H1 (cell line): ENCODE measurements around the gene VOPP1. TPM values are rescaled to one million over a fixed set of nuclear protein-coding genes. Genes with fewer than 3 reads are reported as not detected.

Experiments
- HDAC6 ChIP-seq: IDR thresholded peaks from one replicate; pipeline ENCODE4 v1.7.1; 2012; ENCODE audit warnings: low read depth, mild to moderate bottlenecking, inconsistent platforms, low read length, moderate library complexity
- KDM4A ChIP-seq: IDR thresholded peaks from one replicate; pipeline ENCODE4 v1.7.1; 2012; ENCODE audit warnings: low read depth, mild to moderate bottlenecking, moderate library complexity, low read length, inconsistent platforms; ENCODE audit not compliant: severe bottlenecking
- KDM5A ChIP-seq: fragments of 200-600 bp; IDR thresholded peaks from 2 replicates; pipeline ENCODE4 v1.7.1; 2012; ENCODE audit warnings: mild to moderate bottlenecking, low read length, inconsistent platforms, mixed read lengths
- RBBP5 ChIP-seq: IDR thresholded peaks from 2 replicates; pipeline ENCODE4 v1.7.1; 2012; ENCODE audit warnings: low read depth, mild to moderate bottlenecking, inconsistent platforms, low read length, moderate library complexity, borderline replicate concordance
- YY1 ChIP-seq: IDR thresholded peaks from 2 replicates; pipeline ENCODE4 v1.6.1; 2011; ENCODE audit warnings: low read depth, mild to moderate bottlenecking, low read length
- polyA plus RNA-seq, 7 experiments: library from polyadenylated mRNA; depleted of rRNA in 3 of 7; stranded (reverse) in 5 of 7; unstranded in 2 of 7; fragments of >200 nt in 5 of 7; fragments of 200-250 nt in 2 of 7; gene quantifications; 1 replicate in 5 of 7; 2 replicates in 1 of 7; 4 replicates in 1 of 7; pipeline versions ENCODE4 v1.2.1 to v1.2.3, GENCODE V29; 2011 to 2013; ENCODE audit warnings: missing spikeins in 2 of 7, mixed read lengths in 2 of 7
- total RNA-seq: library from RNA; stranded (reverse); fragmentation: NEBNext Ultra II Directional; extraction: Animal tissue kit (Norgen Biotek cat#: 25700); gene quantifications from 2 replicates; pipeline ENCODE4 v1.2.1, GENCODE V29; 2021

VOPP1 gene
- total and polyA plus RNA-seq, 2 of the 8 experiments (the other 6 are each of a cell fraction or from before 2014, with no cell fraction given): 44.7 to 83.0 TPM

- TF ChIP-seq RBBP5 (no peak), HDAC6 (no peak), KDM5A (no peak), KDM4A (no peak), YY1 (no peak)
These were observed 39.1 kb downstream of the VOPP1 start (continued) for GRCh38 chr7:55533050-55533728.
